Hematopoietic multipotent progenitor cell treated with erythropoietin and hydrocortisone succinate and interleukin-3 and kit ligand, for 15 days (in vitro differentiated cells): ENCODE measurements around the gene CRPPA.
"Not testable (repeated sequence)": the region's sequence is repeated elsewhere in the genome, so short reads cannot be mapped to it uniquely, and the experiment has no call there.

ENCODE experiments used
- DNase-seq: peaks from one replicate; pipeline ENCODE4 v3.0.0-alpha.2; 2015; ENCODE audit warnings: low spot score

Gene CRPPA

DNA sequence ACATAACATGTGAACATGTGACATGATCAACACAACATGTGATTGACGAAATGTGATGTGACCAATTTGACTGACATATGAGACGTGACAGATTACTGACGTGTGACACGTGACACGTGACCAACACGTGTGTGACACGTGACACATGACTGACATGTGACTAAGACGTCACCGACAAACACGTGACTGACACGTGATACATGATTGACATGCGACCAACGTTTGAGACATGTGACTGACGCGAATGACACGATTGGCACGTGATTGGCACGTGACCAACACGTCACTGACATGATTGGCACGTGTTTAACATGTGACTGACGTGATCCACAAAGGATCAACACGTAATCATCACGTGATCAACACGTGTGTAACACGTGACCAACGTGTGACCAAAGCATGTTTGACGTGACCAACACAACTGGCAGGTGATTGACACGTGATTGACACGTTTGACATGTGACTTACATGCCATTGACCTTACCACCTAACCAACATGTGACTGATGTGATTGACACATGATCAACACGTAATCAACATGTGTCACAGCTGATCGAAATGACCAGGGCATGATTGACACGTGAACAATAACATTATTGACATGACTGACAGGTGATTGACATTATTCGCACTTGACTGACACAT lies 23.7 kb downstream of the CRPPA start:
- no peak for DNase-seq

DNA sequence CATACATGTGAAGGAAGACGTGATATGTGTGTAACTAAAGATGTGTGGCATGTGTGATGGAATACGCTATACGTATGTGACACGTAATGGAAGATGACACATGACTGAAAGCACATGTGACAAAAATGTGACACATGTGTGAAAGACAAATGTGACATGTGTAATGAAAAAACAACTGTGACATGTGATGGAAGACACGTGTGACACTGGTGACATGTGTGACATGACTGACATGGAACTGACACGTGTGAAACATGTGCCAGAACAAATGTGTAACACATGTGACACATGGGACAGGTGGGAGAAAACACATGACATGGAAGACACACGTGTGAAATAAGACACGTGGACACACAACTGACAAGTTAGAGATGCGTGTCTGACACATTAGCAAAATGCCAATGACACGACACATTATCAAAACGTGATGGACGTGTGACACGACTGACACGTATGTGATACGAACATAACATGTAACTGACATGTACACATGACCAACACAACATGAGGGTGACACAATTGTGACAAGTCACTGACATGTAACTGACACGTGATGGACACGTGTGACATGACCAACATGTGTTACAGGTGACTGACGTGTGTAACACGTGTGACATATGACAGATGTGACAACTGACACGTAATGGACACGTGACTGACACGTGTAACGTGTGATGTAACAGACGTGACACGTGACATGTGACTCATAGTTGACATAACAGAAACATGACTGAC lies 24.4 kb downstream of the CRPPA start:
- DNase-seq = no peak

GRCh38 chr7:16395121-16395520 lies 26.2 kb downstream of the CRPPA start:
- no peak for DNase-seq

GRCh38 chr7:16393862-16394422 lies 27.4 kb downstream of the CRPPA start:
- DNase-seq = no peak

DNA sequence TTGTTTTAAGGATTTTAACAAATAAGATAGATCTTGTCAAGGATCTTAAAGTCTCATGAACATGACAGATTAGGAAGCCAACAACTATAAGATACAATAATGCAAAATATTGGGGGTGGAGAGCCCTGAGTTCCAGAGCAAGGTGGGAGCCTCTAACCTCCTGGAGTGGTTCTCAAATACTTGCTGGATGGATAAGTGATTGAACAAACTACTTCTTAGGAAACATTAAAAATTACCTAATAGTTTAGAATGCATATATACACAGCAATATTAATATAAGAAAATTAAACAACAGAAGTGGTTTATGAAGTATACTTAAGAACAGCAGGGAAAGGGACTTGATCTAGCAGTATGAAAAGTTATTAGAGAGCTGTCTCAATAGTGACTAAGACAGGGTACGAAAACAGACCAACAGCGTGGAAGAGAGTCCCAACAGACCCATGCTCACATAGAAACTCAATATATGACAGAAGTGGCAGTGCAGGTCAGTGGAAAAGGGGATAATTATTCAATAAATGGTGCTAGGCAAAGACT lies 28.3 kb downstream of the CRPPA start:
- no peak for DNase-seq

DNA sequence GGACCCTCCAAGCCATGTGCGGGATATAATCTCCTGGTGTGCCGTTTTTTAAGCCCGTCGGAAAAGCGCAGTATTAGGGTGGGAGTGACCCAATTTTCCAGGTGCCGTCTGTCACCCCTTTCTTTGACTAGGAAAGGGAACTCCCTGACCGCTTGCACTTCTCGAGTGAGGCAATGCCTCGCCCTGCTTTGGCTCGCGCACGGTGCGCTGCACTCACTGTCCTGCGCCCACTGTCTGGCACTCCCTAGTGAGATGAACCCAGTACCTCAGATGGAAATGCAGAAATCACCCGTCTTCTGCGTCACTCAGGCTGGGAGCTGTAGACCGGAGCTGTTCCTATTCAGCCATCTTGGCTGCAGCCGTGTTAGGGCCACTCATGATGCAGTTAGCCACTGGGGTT lies 37.6 kb downstream of the CRPPA start:
- not testable (repeated sequence) for DNase-seq

DNA sequence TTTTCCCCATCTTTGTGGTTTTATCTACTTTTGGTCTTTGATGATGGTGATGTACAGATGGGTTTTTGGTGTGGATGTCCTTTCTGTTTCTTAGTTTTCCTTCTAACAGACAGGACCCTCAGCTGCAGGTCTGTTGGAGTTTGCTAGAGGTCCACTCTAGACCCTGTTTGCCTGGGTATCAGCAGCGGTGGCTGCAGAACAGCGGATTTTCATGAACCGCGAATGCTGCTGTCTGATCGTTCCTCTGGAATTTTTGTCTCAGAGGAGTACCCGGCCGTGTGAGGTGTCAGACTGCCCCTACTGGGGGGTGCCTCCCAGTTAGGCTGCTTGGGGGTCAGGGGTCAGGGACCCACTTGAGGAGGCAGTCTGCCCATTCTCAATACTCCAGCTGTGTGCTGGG lies 38.2 kb downstream of the CRPPA start:
- DNase-seq = not testable (repeated sequence)
